Testis (tissue), 3 donors: ENCODE results near the gene ISG20. TPM values are rescaled to one million over a fixed set of nuclear protein-coding genes. Genes with fewer than 3 reads are reported as not detected.

Source experiments
- DNase-seq: peaks from one replicate; pipeline ENCODE4 v3.0.0-alpha.2; 2019
- H3K27ac ChIP-seq, 2 donors: fragments of 200-600 bp; sonication (generic); one replicate each; pipeline ENCODE4 v1.5.1; 2019
- H3K27me3 ChIP-seq: fragments of 200-600 bp; sonication (generic); one replicate; pipeline ENCODE4 v1.5.1; 2019
- H3K36me3 ChIP-seq: fragments of 200-600 bp; sonication (generic); one replicate; pipeline ENCODE4 v1.5.1; 2017; ENCODE audit warnings: low read depth; ENCODE audit errors: missing control alignments
- H3K4me1 ChIP-seq: fragments of 200-600 bp; sonication (generic); one replicate; pipeline ENCODE4 v1.5.1; 2019
- H3K4me3 ChIP-seq, 2 donors: fragments of 200-600 bp; sonication (generic); one replicate each; pipeline ENCODE4 v1.5.1; 2017 to 2019
- H3K9me3 ChIP-seq: fragments of 200-600 bp; sonication (generic); one replicate; pipeline ENCODE4 v1.5.1; 2017
- CTCF ChIP-seq, 3 experiments: fragments of 450-650 bp in 2 of 3; fragments of 200-600 bp in 1 of 3; sonication (generic) in 1 of 3; IDR thresholded peaks; one replicate each; pipeline ENCODE4 v1.5.1; 2016 to 2019; ENCODE audit warnings: antibody characterized with exemption in 3 of 3, mild to moderate bottlenecking in 2 of 3, moderate library complexity in 1 of 3
- POLR2A ChIP-seq: fragments of 450-650 bp; IDR thresholded peaks from one replicate; pipeline ENCODE4 v1.6.1; 2017; ENCODE audit warnings: antibody characterized with exemption, mild to moderate bottlenecking, moderate library complexity
- WGBS, 2 donors: methylation state at CpG; one replicate each; pipeline ENCODE4 v1.1.5; 2018; 5-methylcytosine and 5-hydroxymethylcytosine counted together
- intact Hi-C: fragments of 100-400 bp; cut with DNase I; formaldehyde crosslinking; loops from one replicate; pipeline ENCODE4 v1.15.1; 2023; ENCODE audit warnings: low total_unique reads
- polyA plus RNA-seq: library from polyadenylated mRNA; stranded (reverse); fragments of 350-450 nt; fragmentation: Illumina TruSeq; extraction: RNeasy Lipid Tissue Mini Kit (QIAGEN cat#74804); gene quantifications from one replicate; pipeline ENCODE4 v1.2.3, GENCODE V29; 2014; ENCODE audit warnings: low read depth, low replicate concordance; ENCODE audit not compliant: insufficient read depth
- total RNA-seq, 2 donors: library from RNA; depleted of rRNA; stranded (reverse); fragments of >200 nt; gene quantifications; one replicate each; pipeline ENCODE4 v1.2.3, GENCODE V29; 2016

ISG20 gene
- total and polyA plus RNA-seq, 3 donors from 2014 or later, result 6.8 to 17.0 (median 8.7) TPM

DNA sequence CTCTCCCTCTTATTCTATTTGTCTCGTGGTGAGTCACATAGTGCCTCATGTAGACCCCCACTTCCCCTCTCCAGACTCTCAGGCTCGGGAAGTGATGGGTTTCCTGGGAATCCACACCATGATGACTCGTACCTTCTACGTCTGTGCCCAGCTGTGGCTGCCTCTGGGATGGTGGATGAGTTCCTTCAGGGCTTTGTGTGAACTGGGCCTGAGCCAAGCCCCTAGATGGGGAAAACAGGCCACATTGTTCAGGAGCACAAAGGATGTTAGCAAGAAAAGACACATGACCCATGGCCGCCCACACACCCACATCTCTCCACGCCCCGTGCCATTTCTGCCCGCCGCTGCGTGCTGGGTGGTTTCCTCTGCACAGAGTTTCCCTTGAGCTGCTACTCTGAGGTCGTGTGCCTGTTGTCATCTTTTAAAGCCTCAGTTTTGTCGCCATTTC, 10.5 kb downstream of the ISG20 start:
- no peak for TF ChIP-seq POLR2A
- no peak for TF ChIP-seq CTCF (IDR thresholded peaks at IDR 0.05)
- no peaks in the 10 kb centered on the region for H3K4me1 ChIP-seq
- no peaks in the 10 kb centered on the region for H3K36me3 ChIP-seq
- no peak overlapping the region for H3K27ac ChIP-seq
- H3K27me3 ChIP-seq, result no peaks in the 10 kb centered on the region
- DNase-seq, result peak; percentile 46
- no peak overlapping the region for H3K4me3 ChIP-seq
- WGBS, 2 donors, result 45 to 77% methylated on average over 9 to 12 of the region's 12 CpGs
- H3K9me3 ChIP-seq, result no peaks in the 10 kb centered on the region
- intact Hi-C loops, result no loop called here

DNA sequence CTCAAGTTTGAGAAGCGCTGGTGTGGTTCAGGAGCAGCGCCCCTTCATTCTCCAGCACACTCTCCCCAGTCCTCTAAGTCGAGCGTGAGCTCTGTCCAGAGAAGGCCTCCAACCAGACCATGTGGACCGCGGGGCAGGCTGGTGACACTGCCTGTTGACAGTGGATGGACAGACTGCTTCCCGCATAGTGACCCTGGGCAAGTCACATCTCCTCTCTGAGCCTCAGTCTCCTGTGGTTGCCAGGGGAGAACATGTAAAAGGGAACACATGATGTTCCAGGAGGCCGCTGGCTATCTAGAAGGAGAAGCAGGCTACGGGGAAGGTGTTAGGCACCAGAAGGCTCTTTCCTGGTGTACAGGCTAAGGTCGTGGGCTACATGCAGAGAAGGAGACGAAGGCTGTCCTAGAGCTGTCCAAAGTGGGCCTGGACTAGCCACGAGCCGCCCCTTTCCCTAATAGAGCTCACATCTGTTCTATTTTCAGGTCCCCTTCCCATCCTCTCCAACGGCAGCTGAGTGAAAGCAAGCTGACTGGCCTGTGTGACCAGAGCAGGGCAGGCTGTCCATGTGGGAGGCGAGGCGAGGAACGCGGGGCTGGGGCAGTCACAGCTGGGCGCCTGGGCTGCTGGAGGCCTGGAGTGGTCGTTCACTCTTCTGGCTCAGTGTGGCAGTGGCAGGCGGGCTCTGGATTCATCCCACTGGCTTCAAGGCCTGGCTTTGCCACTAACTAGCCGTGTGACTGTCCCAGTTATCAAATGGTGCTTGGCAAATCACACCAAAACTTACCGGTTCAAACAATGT, 11.1 kb downstream of the ISG20 start:
- H3K4me1 ChIP-seq, result no peaks in the 10 kb centered on the region
- H3K9me3 ChIP-seq, result no peaks in the 10 kb centered on the region
- no peak for TF ChIP-seq POLR2A
- TF ChIP-seq CTCF (IDR thresholded peaks at IDR 0.05), result no peak
- no peak overlapping the region for H3K4me3 ChIP-seq
- H3K27me3 ChIP-seq, result no peaks in the 10 kb centered on the region
- no peaks in the 10 kb centered on the region for H3K36me3 ChIP-seq
- intact Hi-C loops, result loop anchor here (10.0 kb wide), 1 partner anchor 185 kb away; no protein-coding TSS in a partner anchor
- DNase-seq, result peak; percentile 11
- 82 to 83% methylated on average over 21 to 23 of the region's 23 CpGs for WGBS, 2 donors
- no peak overlapping the region for H3K27ac ChIP-seq

- H3K36me3 ChIP-seq, result no peaks in the 10 kb centered on the region
- H3K4me1 ChIP-seq, result no peaks in the 10 kb centered on the region
- peak; percentile 8 for DNase-seq
- H3K9me3 ChIP-seq, result no peaks in the 10 kb centered on the region
- no peak overlapping the region for H3K27ac ChIP-seq
- intact Hi-C loops, result loop anchor here (10.0 kb wide), 1 partner anchor 184 kb away; no protein-coding TSS in a partner anchor
- WGBS, 2 donors, result 97 to 98% methylated on average over 12 of the region's 12 CpGs
- no peak for TF ChIP-seq POLR2A
- H3K4me3 ChIP-seq, result no peak overlapping the region
- H3K27me3 ChIP-seq, result no peaks in the 10 kb centered on the region
These were observed 11.7 kb downstream of the ISG20 start for GRCh38 chr15:88650556-88650955.

GRCh38 chr15:88651136-88651732, 12.4 kb downstream of the ISG20 start:
- intact Hi-C loops, result loop anchor here (10.0 kb wide), 1 partner anchor 184 kb away; no protein-coding TSS in a partner anchor
- 80 to 84% methylated on average over 6 to 7 of the region's 7 CpGs for WGBS, 2 donors
- DNase-seq, result peak; percentile 4

More at GRCh38 chr15:88651136-88651732, 12.4 kb downstream of the ISG20 start:
- H3K4me1 ChIP-seq, result no peaks in the 10 kb centered on the region
- H3K27me3 ChIP-seq, result no peaks in the 10 kb centered on the region
- H3K27ac ChIP-seq, result no peak overlapping the region
- no peak overlapping the region for H3K4me3 ChIP-seq
- no peaks in the 10 kb centered on the region for H3K36me3 ChIP-seq
- TF ChIP-seq POLR2A, result no peak
- no peak for TF ChIP-seq CTCF (IDR thresholded peaks at IDR 0.05)
- no peaks in the 10 kb centered on the region for H3K9me3 ChIP-seq
